ENCODE results near the gene ADGRG7. TPM values are rescaled to one million over a fixed set of nuclear protein-coding genes. Genes with fewer than 3 reads are reported as not detected.

Gene ADGRG7
- total and polyA plus RNA-seq, 2 experiments from 2014 or later, result 43.2 to 49.4 TPM

DNA sequence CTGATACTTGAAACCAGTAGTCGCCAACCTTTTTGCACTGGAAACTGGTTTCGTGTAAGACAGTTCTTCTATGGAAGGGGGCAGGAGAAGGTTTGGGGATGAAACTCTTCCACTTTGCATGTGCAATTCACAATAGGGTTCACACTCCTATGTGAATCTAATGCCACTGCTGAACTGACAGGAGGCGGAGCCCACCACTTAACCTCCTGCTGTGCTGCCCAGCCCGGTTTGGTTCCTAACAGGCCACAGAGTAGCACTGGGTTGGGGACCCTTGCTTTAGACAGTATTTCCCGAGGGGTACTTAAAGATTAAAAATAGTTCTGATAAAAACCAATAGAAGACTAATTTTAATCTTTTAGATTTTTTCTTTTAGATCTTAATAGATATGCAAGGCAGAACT is 111.0 kb downstream of the ADGRG7 start:
- TF ChIP-seq, protein P1, sequence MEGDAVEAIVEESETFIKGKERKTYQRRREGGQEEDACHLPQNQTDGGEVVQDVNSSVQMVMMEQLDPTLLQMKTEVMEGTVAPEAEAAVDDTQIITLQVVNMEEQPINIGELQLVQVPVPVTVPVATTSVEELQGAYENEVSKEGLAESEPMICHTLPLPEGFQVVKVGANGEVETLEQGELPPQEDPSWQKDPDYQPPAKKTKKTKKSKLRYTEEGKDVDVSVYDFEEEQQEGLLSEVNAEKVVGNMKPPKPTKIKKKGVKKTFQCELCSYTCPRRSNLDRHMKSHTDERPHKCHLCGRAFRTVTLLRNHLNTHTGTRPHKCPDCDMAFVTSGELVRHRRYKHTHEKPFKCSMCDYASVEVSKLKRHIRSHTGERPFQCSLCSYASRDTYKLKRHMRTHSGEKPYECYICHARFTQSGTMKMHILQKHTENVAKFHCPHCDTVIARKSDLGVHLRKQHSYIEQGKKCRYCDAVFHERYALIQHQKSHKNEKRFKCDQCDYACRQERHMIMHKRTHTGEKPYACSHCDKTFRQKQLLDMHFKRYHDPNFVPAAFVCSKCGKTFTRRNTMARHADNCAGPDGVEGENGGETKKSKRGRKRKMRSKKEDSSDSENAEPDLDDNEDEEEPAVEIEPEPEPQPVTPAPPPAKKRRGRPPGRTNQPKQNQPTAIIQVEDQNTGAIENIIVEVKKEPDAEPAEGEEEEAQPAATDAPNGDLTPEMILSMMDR (IDR thresholded peaks at IDR 0.05; ENCODE audit: low read depth, low read length), result no peak
- Histone ChIP-seq H3K4me3 (no peak overlapping the region), H3K9me3 (ENCODE audit: low read depth) (no peaks in the 10 kb centered on the region), H3K27me3 (no peaks in the 10 kb centered on the region), H3K27ac (peak overlapping the region; percentile 16), H3K4me1 (ENCODE audit: low read depth) (peaks cover 40% of the 10 kb centered on the region), H3K36me3 (peaks cover 66% of the 10 kb centered on the region)
- DNase-seq (ENCODE audit: low read depth in 1 of 2, low spot score in 1 of 2), result peak in 1 of 2 donors; percentile 46

GRCh38 chr3:100725935-100726513 is 116.6 kb downstream of the ADGRG7 start:
- Histone ChIP-seq H3K36me3 (peaks cover 70% of the 10 kb centered on the region), H3K9me3 (ENCODE audit: low read depth) (no peaks in the 10 kb centered on the region), H3K27ac (peak overlapping the region; percentile 47), H3K4me1 (ENCODE audit: low read depth) (peaks cover 9% of the 10 kb centered on the region), H3K27me3 (no peaks in the 10 kb centered on the region), H3K4me3 (no peak overlapping the region)
- TF ChIP-seq, protein P1 (IDR thresholded peaks at IDR 0.05; ENCODE audit: low read depth, low read length), result no peak
- DNase-seq (ENCODE audit: low read depth in 1 of 2, low spot score in 1 of 2), result no peak

DNA sequence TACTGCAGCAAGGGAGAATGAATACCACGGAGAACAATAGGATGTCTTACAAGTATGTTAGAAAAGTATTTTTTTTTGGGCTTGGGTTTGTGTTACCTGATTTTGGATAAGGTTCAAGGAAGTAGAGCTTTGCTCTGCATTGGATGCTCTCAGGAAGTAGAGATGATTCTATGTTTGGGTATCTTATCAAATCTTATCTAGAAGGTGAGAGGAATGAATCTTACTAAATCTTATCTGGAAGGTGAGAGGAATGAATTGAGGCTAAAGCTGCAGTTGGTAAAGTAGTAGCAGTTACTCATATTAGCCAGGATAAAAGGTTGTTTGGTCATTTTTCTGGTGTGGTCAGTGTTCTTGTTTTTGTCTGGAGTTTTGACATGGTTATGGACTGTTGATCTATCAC is 117.3 kb downstream of the ADGRG7 start:
- Histone ChIP-seq H3K36me3 (peaks cover 67% of the 10 kb centered on the region), H3K27me3 (no peaks in the 10 kb centered on the region), H3K4me1 (ENCODE audit: low read depth) (peaks cover 15% of the 10 kb centered on the region), H3K4me3 (no peak overlapping the region), H3K27ac (peak overlapping the region; percentile 47), H3K9me3 (ENCODE audit: low read depth) (no peaks in the 10 kb centered on the region)
- TF ChIP-seq, protein P1 (IDR thresholded peaks at IDR 0.05; ENCODE audit: low read depth, low read length), result no peak
- no peak for DNase-seq (ENCODE audit: low read depth in 1 of 2, low spot score in 1 of 2)

DNA sequence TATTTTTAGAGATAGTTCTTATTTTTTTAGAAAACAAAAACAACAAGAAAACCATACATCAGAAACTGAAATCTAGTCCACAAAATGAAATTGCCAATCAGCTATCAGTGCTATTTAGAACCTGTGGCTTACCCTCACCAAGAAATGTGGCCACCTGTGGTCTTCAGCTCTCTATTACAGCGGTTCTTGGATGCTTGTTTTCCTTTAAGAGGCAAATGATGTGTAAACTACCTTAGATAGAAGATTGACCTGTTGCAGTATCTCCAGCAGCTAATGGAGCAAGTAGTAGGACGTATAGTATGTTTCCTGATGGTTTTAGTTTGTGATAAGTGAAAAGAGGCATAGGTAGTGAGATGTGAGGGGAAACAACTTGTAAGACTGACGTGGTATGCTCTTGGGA is 121.1 kb downstream of the ADGRG7 start:
- Histone ChIP-seq H3K4me1 (ENCODE audit: low read depth) (peaks cover 42% of the 10 kb centered on the region), H3K9me3 (ENCODE audit: low read depth) (no peaks in the 10 kb centered on the region), H3K27ac (peak overlapping the region; percentile 71), H3K4me3 (no peak overlapping the region), H3K27me3 (no peaks in the 10 kb centered on the region), H3K36me3 (peaks cover 50% of the 10 kb centered on the region)
- DNase-seq (ENCODE audit: low read depth in 1 of 2, low spot score in 1 of 2), result no peak
- TF ChIP-seq, protein P1 (IDR thresholded peaks at IDR 0.05; ENCODE audit: low read depth, low read length), result no peak

GRCh38 chr3:100732435-100732834 is 123.0 kb downstream of the ADGRG7 start:
- Histone ChIP-seq H3K27me3 (no peaks in the 10 kb centered on the region), H3K9me3 (ENCODE audit: low read depth) (no peaks in the 10 kb centered on the region), H3K36me3 (peaks cover 52% of the 10 kb centered on the region), H3K27ac (no peak overlapping the region), H3K4me3 (no peak overlapping the region), H3K4me1 (ENCODE audit: low read depth) (peaks cover 59% of the 10 kb centered on the region)
- no peak for DNase-seq (ENCODE audit: low read depth in 1 of 2, low spot score in 1 of 2)
- TF ChIP-seq, protein P1 (IDR thresholded peaks at IDR 0.05; ENCODE audit: low read depth, low read length), result no peak
